ENCODE results near the gene METTL16. TPM values are rescaled to one million over a fixed set of nuclear protein-coding genes. Genes with fewer than 3 reads are reported as not detected.
A peak's percentile ranks its signal among the peaks of the same experiment; 100 is the strongest.
"Not testable (repeated sequence)": the region's sequence is repeated elsewhere in the genome, so short reads cannot be mapped to it uniquely, and the experiment has no call there.

METTL16 gene
- total and polyA plus RNA-seq, 2 experiments from 2014 or later = 40.1 to 80.8 TPM

DNA sequence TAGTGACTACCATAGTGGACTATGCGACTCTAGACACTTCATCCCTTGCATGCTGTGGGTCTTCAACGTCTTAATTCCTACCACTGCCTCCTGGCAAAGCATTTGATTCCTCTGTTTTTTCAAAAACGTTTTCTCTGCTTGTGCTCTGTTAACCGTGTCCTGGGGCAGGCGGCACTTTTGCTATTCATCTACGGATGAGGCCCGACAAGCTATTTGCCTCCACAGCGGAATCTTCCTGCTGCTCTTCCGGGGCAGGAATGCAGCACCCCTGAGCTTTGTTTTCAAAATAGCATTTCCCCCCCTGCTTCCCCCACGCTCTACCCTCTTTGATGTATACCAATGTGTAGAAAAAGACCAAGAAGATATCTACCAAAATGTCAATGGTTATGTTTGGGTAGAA, 39.8 kb upstream of the METTL16 start (continued):
- TF ChIP-seq, protein P1, sequence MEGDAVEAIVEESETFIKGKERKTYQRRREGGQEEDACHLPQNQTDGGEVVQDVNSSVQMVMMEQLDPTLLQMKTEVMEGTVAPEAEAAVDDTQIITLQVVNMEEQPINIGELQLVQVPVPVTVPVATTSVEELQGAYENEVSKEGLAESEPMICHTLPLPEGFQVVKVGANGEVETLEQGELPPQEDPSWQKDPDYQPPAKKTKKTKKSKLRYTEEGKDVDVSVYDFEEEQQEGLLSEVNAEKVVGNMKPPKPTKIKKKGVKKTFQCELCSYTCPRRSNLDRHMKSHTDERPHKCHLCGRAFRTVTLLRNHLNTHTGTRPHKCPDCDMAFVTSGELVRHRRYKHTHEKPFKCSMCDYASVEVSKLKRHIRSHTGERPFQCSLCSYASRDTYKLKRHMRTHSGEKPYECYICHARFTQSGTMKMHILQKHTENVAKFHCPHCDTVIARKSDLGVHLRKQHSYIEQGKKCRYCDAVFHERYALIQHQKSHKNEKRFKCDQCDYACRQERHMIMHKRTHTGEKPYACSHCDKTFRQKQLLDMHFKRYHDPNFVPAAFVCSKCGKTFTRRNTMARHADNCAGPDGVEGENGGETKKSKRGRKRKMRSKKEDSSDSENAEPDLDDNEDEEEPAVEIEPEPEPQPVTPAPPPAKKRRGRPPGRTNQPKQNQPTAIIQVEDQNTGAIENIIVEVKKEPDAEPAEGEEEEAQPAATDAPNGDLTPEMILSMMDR (conservative IDR thresholded peaks at IDR 0.05; ENCODE audit: low read depth in 2 of 2) = no peak
- TF ChIP-seq ZNF114 (CRISPR knock-in tag; IDR thresholded peaks at IDR 0.05) (no peak), EZH2 (IDR thresholded peaks at IDR 0.05; ENCODE audit: low read depth, unreplicated experiment) (no peak), NANOG (IDR thresholded peaks at IDR 0.05; ENCODE audit: borderline replicate concordance) (no peak), JUNB (IDR thresholded peaks at IDR 0.05; ENCODE audit: unreplicated experiment) (no peak), STAT1 (IDR thresholded peaks at IDR 0.05; ENCODE audit: unreplicated experiment) (no peak), EZH2phosphoT487 (IDR thresholded peaks at IDR 0.05; ENCODE audit: unreplicated experiment) (no peak)
- TF ChIP-seq, protein P2, sequence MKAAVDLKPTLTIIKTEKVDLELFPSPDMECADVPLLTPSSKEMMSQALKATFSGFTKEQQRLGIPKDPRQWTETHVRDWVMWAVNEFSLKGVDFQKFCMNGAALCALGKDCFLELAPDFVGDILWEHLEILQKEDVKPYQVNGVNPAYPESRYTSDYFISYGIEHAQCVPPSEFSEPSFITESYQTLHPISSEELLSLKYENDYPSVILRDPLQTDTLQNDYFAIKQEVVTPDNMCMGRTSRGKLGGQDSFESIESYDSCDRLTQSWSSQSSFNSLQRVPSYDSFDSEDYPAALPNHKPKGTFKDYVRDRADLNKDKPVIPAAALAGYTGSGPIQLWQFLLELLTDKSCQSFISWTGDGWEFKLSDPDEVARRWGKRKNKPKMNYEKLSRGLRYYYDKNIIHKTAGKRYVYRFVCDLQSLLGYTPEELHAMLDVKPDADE (IDR thresholded peaks at IDR 0.05) = no peak

DNA sequence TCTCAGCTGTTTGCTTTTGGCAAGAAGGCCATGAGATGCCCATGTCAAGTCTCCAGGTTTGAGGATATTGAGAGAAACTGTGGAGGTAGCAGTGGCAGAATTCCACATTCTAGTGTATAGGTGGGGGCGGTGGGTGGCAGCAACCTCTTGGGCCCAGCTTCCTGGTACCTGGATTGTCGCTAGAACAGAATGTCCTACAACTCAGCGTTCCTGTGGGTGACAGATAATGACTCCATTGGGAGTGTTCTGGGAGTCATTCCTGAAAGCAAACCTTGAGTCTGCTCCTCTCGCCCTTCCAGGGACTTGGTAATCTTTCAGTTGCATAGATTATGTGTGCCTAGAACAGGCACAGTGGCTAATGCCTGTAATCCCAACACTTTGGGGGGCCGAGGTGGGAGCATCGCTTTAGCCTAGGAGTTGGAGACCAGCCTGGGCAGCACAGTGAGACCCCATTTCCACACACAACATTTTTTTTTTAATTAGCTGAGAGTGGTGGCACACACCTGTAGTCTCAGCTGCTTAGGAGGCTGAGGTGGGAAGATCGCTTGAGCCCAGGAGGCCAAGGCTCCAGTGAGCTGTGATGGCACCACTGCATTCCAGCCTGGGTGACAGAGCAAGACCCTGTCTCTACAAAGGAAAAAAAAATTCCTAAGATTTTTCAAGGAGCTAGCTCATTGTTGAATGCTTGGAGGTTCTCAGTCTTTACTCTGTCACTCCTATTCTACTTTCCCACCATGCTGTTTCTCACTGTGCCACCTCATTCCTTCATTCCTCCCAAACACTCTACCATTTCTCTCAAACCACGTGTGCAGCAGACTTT, 37.9 kb upstream of the METTL16 start:
- no peaks in the 10 kb centered on the region for H3K9me2 ChIP-seq (ENCODE audit: insufficient read depth)
- Mint-ChIP-seq H3K4me1 (peaks cover 11% of the 10 kb centered on the region), H3K9me3 (no peaks in the 10 kb centered on the region), H3K27ac (0 out of 2 replicates have a peak overlapping the region, but pooled peaks have one; percentile 34), H3K27me3 (ENCODE audit: insufficient read depth, low read depth, poor library complexity) (peaks cover 17% of the 10 kb centered on the region), H3K36me3 (ENCODE audit: low read depth) (no peaks in the 10 kb centered on the region), H3K4me3 (no peak overlapping the region)
- no peaks in the 10 kb centered on the region for H3K36me3 ChIP-seq (ENCODE audit: insufficient read depth)
- H3F3A ChIP-seq (replicated peaks; ENCODE audit: low read depth) = no peaks in the 10 kb centered on the region
- no peaks in the 10 kb centered on the region; the same call in 1 of the 2 replicates for H3K4me1 ChIP-seq (ENCODE audit: insufficient read depth)
- no peak overlapping the region for H3K4me3 ChIP-seq
- no peaks in the 10 kb centered on the region for H4K20me1 ChIP-seq (replicated peaks; ENCODE audit: insufficient read depth)
- DNase-seq (ENCODE audit: low spot score) (peak; percentile 35), ATAC-seq (no peak)
- H2AFZ ChIP-seq = no peak overlapping the region
- no peak for TF ChIP-seq ZNF114 (CRISPR knock-in tag; IDR thresholded peaks at IDR 0.05)
- no peak for TF ChIP-seq STAT1 (IDR thresholded peaks at IDR 0.05; ENCODE audit: unreplicated experiment)
- TF ChIP-seq, protein P3, sequence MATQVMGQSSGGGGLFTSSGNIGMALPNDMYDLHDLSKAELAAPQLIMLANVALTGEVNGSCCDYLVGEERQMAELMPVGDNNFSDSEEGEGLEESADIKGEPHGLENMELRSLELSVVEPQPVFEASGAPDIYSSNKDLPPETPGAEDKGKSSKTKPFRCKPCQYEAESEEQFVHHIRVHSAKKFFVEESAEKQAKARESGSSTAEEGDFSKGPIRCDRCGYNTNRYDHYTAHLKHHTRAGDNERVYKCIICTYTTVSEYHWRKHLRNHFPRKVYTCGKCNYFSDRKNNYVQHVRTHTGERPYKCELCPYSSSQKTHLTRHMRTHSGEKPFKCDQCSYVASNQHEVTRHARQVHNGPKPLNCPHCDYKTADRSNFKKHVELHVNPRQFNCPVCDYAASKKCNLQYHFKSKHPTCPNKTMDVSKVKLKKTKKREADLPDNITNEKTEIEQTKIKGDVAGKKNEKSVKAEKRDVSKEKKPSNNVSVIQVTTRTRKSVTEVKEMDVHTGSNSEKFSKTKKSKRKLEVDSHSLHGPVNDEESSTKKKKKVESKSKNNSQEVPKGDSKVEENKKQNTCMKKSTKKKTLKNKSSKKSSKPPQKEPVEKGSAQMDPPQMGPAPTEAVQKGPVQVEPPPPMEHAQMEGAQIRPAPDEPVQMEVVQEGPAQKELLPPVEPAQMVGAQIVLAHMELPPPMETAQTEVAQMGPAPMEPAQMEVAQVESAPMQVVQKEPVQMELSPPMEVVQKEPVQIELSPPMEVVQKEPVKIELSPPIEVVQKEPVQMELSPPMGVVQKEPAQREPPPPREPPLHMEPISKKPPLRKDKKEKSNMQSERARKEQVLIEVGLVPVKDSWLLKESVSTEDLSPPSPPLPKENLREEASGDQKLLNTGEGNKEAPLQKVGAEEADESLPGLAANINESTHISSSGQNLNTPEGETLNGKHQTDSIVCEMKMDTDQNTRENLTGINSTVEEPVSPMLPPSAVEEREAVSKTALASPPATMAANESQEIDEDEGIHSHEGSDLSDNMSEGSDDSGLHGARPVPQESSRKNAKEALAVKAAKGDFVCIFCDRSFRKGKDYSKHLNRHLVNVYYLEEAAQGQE (IDR thresholded peaks at IDR 0.05; ENCODE audit: unreplicated experiment) = no peak
- no peak for TF ChIP-seq ZNF331 (CRISPR knock-in tag; IDR thresholded peaks at IDR 0.05; ENCODE audit: low read depth)
- no peak for TF ChIP-seq JUNB (IDR thresholded peaks at IDR 0.05; ENCODE audit: unreplicated experiment)
- TF ChIP-seq, protein P2 (IDR thresholded peaks at IDR 0.05) = no peak
- H3K27ac ChIP-seq (ENCODE audit: low read depth) = no peak overlapping the region
- no peak overlapping the region for H3K4me2 ChIP-seq
- no peaks in the 10 kb centered on the region for H3K27me3 ChIP-seq (ENCODE audit: insufficient read depth)
- H3K79me2 ChIP-seq (replicated peaks; ENCODE audit: insufficient read depth) = no peaks in the 10 kb centered on the region

DNA sequence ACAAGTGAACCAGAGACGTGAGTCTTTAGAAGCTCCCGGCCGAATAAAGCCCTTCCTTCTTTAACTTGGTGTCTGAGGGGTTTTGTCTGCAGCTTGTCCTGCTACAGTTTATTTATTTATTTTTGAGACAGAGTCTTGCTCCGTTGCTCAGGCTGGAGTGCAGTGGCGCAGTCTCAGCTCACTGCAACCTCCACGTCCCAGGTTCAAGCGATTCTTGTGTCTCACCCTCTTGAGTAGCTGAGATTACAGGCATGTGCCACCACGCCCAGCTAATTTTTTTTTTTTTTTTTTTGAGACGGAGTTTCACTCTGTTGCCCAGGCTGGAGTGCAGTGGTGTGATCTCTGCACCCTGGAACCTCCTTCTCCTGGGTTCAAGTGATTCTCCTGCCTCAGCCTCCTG, 36.3 kb upstream of the METTL16 start:
- H4K20me1 ChIP-seq (replicated peaks; ENCODE audit: insufficient read depth); H3K4me3 ChIP-seq; DNase-seq (ENCODE audit: low spot score); ATAC-seq; H3K4me1 ChIP-seq (ENCODE audit: insufficient read depth); H3K9me3 Mint-ChIP-seq; H3K4me3 Mint-ChIP-seq; H3K27me3 ChIP-seq (ENCODE audit: insufficient read depth); H3K27ac Mint-ChIP-seq; H3K4me2 ChIP-seq; H3K27ac ChIP-seq (ENCODE audit: low read depth); H3K36me3 ChIP-seq (ENCODE audit: insufficient read depth); H3K79me2 ChIP-seq (replicated peaks; ENCODE audit: insufficient read depth); H3F3A ChIP-seq (replicated peaks; ENCODE audit: low read depth); H3K9me2 ChIP-seq (ENCODE audit: insufficient read depth); H3K36me3 Mint-ChIP-seq (ENCODE audit: low read depth): not testable (repeated sequence)
- H3K4me1 Mint-ChIP-seq = peaks cover 11% of the 10 kb centered on the region
- H2AFZ ChIP-seq = 0 out of 2 replicates have a peak overlapping the region, but pooled peaks have one; percentile 52
- peaks cover 12% of the 10 kb centered on the region for H3K27me3 Mint-ChIP-seq (ENCODE audit: insufficient read depth, low read depth, poor library complexity)

Measured in GM23338 (cell line).